ENCODE results near the gene NDUFS1.

DNA sequence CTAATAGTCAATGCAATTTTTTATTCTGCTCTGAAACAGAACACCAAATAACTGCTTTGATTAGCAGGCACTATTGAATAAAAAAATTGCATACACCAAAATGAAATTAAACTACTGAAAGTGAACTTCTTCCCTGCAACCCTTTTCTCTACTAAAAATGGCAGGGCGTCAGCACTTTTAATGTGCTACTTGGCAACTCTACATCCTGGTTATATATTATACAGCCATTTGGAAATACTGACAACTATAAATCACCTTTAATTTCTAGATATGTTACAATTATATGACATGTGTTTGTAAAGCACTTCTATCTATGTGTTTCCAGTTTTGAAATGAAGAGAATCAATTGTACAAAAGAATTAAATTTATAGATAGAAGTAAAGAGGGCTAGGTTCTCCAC lies 9.9 kb downstream of the NDUFS1 start:
- TF ChIP-seq, protein P1, sequence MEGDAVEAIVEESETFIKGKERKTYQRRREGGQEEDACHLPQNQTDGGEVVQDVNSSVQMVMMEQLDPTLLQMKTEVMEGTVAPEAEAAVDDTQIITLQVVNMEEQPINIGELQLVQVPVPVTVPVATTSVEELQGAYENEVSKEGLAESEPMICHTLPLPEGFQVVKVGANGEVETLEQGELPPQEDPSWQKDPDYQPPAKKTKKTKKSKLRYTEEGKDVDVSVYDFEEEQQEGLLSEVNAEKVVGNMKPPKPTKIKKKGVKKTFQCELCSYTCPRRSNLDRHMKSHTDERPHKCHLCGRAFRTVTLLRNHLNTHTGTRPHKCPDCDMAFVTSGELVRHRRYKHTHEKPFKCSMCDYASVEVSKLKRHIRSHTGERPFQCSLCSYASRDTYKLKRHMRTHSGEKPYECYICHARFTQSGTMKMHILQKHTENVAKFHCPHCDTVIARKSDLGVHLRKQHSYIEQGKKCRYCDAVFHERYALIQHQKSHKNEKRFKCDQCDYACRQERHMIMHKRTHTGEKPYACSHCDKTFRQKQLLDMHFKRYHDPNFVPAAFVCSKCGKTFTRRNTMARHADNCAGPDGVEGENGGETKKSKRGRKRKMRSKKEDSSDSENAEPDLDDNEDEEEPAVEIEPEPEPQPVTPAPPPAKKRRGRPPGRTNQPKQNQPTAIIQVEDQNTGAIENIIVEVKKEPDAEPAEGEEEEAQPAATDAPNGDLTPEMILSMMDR (IDR thresholded peaks at IDR 0.05; ENCODE audit: low read depth, low read length): no peak
- no peak for TF ChIP-seq EZH2phosphoT487 (IDR thresholded peaks at IDR 0.05; ENCODE audit: low read depth)
